B cell (primary cell): Measurements from ENCODE around the gene APMAP. TPM values are rescaled to one million over a fixed set of nuclear protein-coding genes. Genes with fewer than 3 reads are reported as not detected.

Experiments used
- ATAC-seq: fragments of 200-7000 bp; cut with Tn5 transposase; one replicate; pipeline ENCODE4 v1.10.0; 2021; ENCODE audit warnings: low read depth, mild to moderate bottlenecking, moderate number of reproducible peaks, moderate library complexity
- CTCF ChIA-PET: fragments of 350-600 bp; sonication (Branson Sonifier 250); formaldehyde crosslinking; loops from one replicate; lab custom pipeline; 2021; ENCODE audit warnings: antibody characterized with exemption, inconsistent platforms; lab: Charles Lee
- POLR2A ChIA-PET: fragments of 350-600 bp; sonication (Branson Sonifier 250); formaldehyde crosslinking; loops from one replicate; lab custom pipeline; 2021; ENCODE audit warnings: antibody characterized with exemption; lab: Charles Lee
- DNase-seq: peaks from one replicate; pipeline ENCODE4 v3.0.0; 2013
- H2AFZ ChIP-seq: 2 replicates; pipeline ENCODE4 v1.6.1; 2012; ENCODE audit warnings: mild to moderate bottlenecking, low read depth, low read length; ENCODE audit not compliant: insufficient read depth, poor library complexity, severe bottlenecking
- H3K27ac ChIP-seq, 2 donors: 1 replicate in 1 of 2; 2 replicates in 1 of 2; pipeline ENCODE4 v1.5.1; 2012 to 2013; ENCODE audit warnings: low read length in 2 of 2, mild to moderate bottlenecking in 2 of 2, moderate library complexity in 1 of 2
- H3K27me3 ChIP-seq, 4 experiments: fragments of 200-600 bp in 1 of 4; sonication (generic) in 1 of 4; replicated peaks in 1 of 4; 1 replicate in 2 of 4; 2 replicates in 2 of 4; pipeline versions ENCODE4 v1.6.1 to v1.7.0; 2013 to 2016; ENCODE audit warnings: low read length in 3 of 4, mild to moderate bottlenecking in 2 of 4, mixed read lengths in 1 of 4, moderate library complexity in 1 of 4; ENCODE audit not compliant: insufficient read depth in 4 of 4, control insufficient read depth in 3 of 4; ENCODE audit errors: control extremely low read depth in 1 of 4
- H3K36me3 ChIP-seq, 2 experiments: replicated peaks in 1 of 2; 1 replicate in 1 of 2; 2 replicates in 1 of 2; pipeline versions ENCODE4 v1.6.1 to v1.7.1; 2013; ENCODE audit warnings: low read length in 1 of 2; ENCODE audit not compliant: insufficient read depth in 2 of 2, control insufficient read depth in 1 of 2; ENCODE audit errors: control extremely low read depth in 1 of 2, extremely low read depth in 1 of 2
- H3K4me1 ChIP-seq, 2 donors: fragments of 200-600 bp in 1 of 2; sonication (generic) in 1 of 2; 1 replicate in 1 of 2; 2 replicates in 1 of 2; pipeline versions ENCODE4 v1.5.1 to v1.6.1; 2013 to 2017; ENCODE audit warnings: low read length in 2 of 2; ENCODE audit not compliant: control insufficient read depth in 2 of 2, insufficient read depth in 2 of 2
- H3K4me2 ChIP-seq: replicated peaks from 2 replicates; pipeline ENCODE3; 2012; ENCODE audit warnings: mild to moderate bottlenecking, low read depth, low read length; ENCODE audit not compliant: poor library complexity, severe bottlenecking
- H3K4me3 ChIP-seq, 5 experiments: fragments of 200-600 bp in 1 of 5; sonication (generic) in 1 of 5; 1 replicate in 3 of 5; 2 replicates in 2 of 5; pipeline versions ENCODE4 v1.5.1 to v1.7.0; 2011 to 2016; ENCODE audit warnings: low read length in 4 of 5, mild to moderate bottlenecking in 4 of 5, low read depth in 2 of 5, control low read depth in 1 of 5, moderate library complexity in 1 of 5; ENCODE audit not compliant: insufficient read depth in 1 of 5; ENCODE audit errors: control extremely low read depth in 1 of 5, extremely low read depth in 1 of 5
- H3K79me2 ChIP-seq: fragments of 200-600 bp; sonication (generic); one replicate; pipeline ENCODE4 v1.6.0; 2016; ENCODE audit warnings: low read length; ENCODE audit not compliant: control insufficient read depth, insufficient read depth
- H3K9ac ChIP-seq: fragments of 200-600 bp; sonication (generic); 2 replicates; pipeline ENCODE4 v1.6.1; 2017; ENCODE audit warnings: mild to moderate bottlenecking, low read length, moderate library complexity
- H3K9me3 ChIP-seq, 3 donors: one replicate each; pipeline versions ENCODE4 v1.6.1 to v1.7.1; 2013; ENCODE audit warnings: low read length in 2 of 3; ENCODE audit not compliant: control insufficient read depth in 2 of 3, insufficient read depth in 1 of 3; ENCODE audit errors: control extremely low read depth in 1 of 3
- H4K20me1 ChIP-seq: 2 replicates; pipeline ENCODE4 v1.6.0; 2012; ENCODE audit warnings: mild to moderate bottlenecking, low read length; ENCODE audit not compliant: insufficient read depth, control insufficient read depth, poor library complexity, severe bottlenecking
- H3K27ac Mint-ChIP-seq: one replicate; pipeline ENCODE4 v1.8.0; 2021; ENCODE audit warnings: mixed read lengths
- H3K27me3 Mint-ChIP-seq: one replicate; pipeline ENCODE4 v1.8.0; 2021; ENCODE audit warnings: mixed read lengths
- H3K4me1 Mint-ChIP-seq: one replicate; pipeline ENCODE4 v1.8.0; 2021; ENCODE audit warnings: mixed read lengths
- H3K4me3 Mint-ChIP-seq: one replicate; pipeline ENCODE4 v1.8.0; 2021; ENCODE audit warnings: mixed read lengths
- H3K9me3 Mint-ChIP-seq: one replicate; pipeline ENCODE4 v1.8.0; 2022; ENCODE audit warnings: mixed read lengths; ENCODE audit not compliant: insufficient read depth
- EZH2 ChIP-seq: IDR thresholded peaks from 2 replicates; pipeline ENCODE4 v1.6.1; 2012; ENCODE audit warnings: borderline replicate concordance, low read depth, mild to moderate bottlenecking, moderate library complexity, low read length; ENCODE audit not compliant: insufficient read depth, poor library complexity, severe bottlenecking
- WGBS: methylation state at CpG from one replicate; pipeline ENCODE4 v1.1.5; 2013; ENCODE audit warnings: missing lambda C conversion rate; ENCODE audit not compliant: insufficient coverage; 5-methylcytosine and 5-hydroxymethylcytosine counted together
- intact Hi-C: fragments of 100-400 bp; cut with micrococcal nuclease; formaldehyde crosslinking; loops from one replicate; pipeline ENCODE4 v1.10.0; 2022
- polyA plus RNA-seq: library from polyadenylated mRNA; depleted of rRNA; stranded (reverse); fragments of >200 nt; gene quantifications from 2 replicates; pipeline ENCODE4 v1.2.3, GENCODE V29; 2012
- total RNA-seq, 2 donors: library from RNA; stranded (reverse); fragments of 120-200 nt in 1 of 2; gene quantifications; 1 replicate in 1 of 2; 2 replicates in 1 of 2; pipeline versions ENCODE4 v1.2.3 to v1.2.4, GENCODE V29; 2013 to 2022
- TF ChIP-seq, protein P1 (sequence below): fragments of 200-600 bp; IDR thresholded peaks from one replicate; pipeline ENCODE4 v1.8.0; 2022; ENCODE audit warnings: antibody characterized with exemption, mild to moderate bottlenecking

APMAP gene
- total and polyA plus RNA-seq, 2 donors (not counting 1 experiment from before 2014, with no cell fraction given): 9.1 to 28.0 TPM

DNA sequence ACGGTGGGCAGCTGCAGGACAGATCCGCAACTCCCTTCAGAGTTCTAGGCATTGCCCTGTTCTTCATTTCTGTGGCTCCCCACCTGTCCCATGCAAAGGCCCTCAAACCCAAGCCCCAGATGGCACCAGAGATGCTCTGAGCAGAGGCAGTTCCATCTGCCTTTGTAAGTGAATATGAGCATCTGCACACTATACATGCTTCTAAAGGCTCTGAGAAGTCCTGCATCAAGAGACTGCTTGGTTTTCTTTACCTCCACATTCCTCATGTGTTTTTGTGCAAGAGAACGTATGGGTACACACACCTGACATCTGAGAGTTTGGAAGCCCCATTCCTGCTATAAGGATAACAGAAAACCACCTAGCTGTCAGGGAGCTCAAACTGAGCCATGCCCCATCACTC, 57.8 kb downstream of the APMAP start:
- Mint-ChIP-seq H3K27ac (no peak overlapping the region), H3K4me3 (no peak overlapping the region), H3K9me3 (no peaks in the 10 kb centered on the region), H3K27me3 (peaks cover 18% of the 10 kb centered on the region), H3K4me1 (no peaks in the 10 kb centered on the region)
- POLR2A ChIA-PET: no interaction called here
- Histone ChIP-seq H3K4me3 (no peak overlapping the region), H3K36me3 (no peaks in the 10 kb centered on the region), H3K27ac (no peak overlapping the region), H3K79me2 (no peaks in the 10 kb centered on the region), H3K4me1 (no peaks in the 10 kb centered on the region), H3K27me3 (peaks cover 0 to 2% (median 0%) of the 10 kb centered on the region in 4 experiments), H3K4me2 (no peak overlapping the region), H3K9ac (no peak overlapping the region), H2AFZ (no peak overlapping the region), H4K20me1 (no peaks in the 10 kb centered on the region), H3K9me3 (peaks cover 0 to 17% (median 3%) of the 10 kb centered on the region in 3 donors)
- intact Hi-C loops: no loop called here
- 75% methylated on average over 3 of the region's 3 CpGs for WGBS
- CTCF ChIA-PET: no interaction called here
- DNase-seq (no peak), ATAC-seq (no peak)
- TF ChIP-seq EZH2: no peak
- TF ChIP-seq, protein P1, sequence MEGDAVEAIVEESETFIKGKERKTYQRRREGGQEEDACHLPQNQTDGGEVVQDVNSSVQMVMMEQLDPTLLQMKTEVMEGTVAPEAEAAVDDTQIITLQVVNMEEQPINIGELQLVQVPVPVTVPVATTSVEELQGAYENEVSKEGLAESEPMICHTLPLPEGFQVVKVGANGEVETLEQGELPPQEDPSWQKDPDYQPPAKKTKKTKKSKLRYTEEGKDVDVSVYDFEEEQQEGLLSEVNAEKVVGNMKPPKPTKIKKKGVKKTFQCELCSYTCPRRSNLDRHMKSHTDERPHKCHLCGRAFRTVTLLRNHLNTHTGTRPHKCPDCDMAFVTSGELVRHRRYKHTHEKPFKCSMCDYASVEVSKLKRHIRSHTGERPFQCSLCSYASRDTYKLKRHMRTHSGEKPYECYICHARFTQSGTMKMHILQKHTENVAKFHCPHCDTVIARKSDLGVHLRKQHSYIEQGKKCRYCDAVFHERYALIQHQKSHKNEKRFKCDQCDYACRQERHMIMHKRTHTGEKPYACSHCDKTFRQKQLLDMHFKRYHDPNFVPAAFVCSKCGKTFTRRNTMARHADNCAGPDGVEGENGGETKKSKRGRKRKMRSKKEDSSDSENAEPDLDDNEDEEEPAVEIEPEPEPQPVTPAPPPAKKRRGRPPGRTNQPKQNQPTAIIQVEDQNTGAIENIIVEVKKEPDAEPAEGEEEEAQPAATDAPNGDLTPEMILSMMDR: no peak

DNA sequence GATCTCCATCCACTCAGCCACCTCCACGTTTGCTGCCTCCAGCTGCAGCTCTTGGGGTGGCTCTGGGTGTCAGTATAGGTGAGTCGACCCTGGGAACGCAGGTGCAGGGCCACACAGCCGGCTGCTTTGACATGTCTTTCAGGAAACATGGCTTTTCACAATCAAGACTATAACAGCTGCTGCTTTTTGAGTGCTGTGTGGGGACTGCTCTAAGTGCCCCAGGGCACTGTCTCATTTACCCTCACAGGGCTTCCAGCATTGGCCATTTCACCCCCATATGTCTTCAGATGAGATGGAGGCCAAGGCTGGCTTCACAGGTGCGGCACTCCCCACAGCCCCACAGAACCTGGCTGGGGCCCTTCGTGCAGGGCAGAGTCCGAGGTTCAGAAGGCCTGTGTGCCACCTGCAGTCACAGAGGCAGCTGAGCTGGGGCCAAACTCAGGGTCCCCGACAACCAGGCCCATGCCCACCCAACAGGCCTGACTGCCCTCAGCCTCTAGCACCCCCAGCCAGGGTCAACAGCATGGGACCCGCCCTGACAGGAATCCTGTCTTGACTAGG, 58.4 kb downstream of the APMAP start:
- ATAC-seq: no peak
- Histone ChIP-seq H3K9ac (no peak overlapping the region), H3K4me2 (no peak overlapping the region), H3K27ac (no peak overlapping the region), H3K4me3 (no peak overlapping the region), H3K36me3 (no peaks in the 10 kb centered on the region), H2AFZ (no peak overlapping the region), H3K79me2 (no peaks in the 10 kb centered on the region), H3K27me3 (peaks cover 0 to 2% (median 0%) of the 10 kb centered on the region in 4 experiments), H3K9me3 (peaks cover 0 to 17% (median 3%) of the 10 kb centered on the region in 3 donors), H3K4me1 (no peaks in the 10 kb centered on the region), H4K20me1 (no peaks in the 10 kb centered on the region)
- intact Hi-C loops: no loop called here
- TF ChIP-seq EZH2: no peak
- TF ChIP-seq, protein P1: no peak
- CTCF ChIA-PET: no interaction called here
- DNase-seq: no peak
- Mint-ChIP-seq H3K4me1 (no peaks in the 10 kb centered on the region), H3K4me3 (no peak overlapping the region), H3K27me3 (peaks cover 18% of the 10 kb centered on the region), H3K9me3 (no peaks in the 10 kb centered on the region), H3K27ac (no peak overlapping the region)
- POLR2A ChIA-PET: no interaction called here
- WGBS: 80% methylated on average over 6 of the region's 9 CpGs
